HEK293 (cell line): ENCODE measurements around the gene NCK1.

Experiments
- GLI2 ChIP-seq: fragments of 450-650 bp; formaldehyde crosslinking; IDR thresholded peaks from 2 replicates; pipeline ENCODE4; 2017; ENCODE audit warnings: missing biosample characterization, missing genetic modification characterization, low read depth, borderline replicate concordance
- KLF1 ChIP-seq: fragments of 450-650 bp; formaldehyde crosslinking; IDR thresholded peaks from 2 replicates; pipeline ENCODE4 v1.5.1; 2016; ENCODE audit warnings: missing biosample characterization, missing genetic modification characterization
- KLF8 ChIP-seq: fragments of 450-650 bp; formaldehyde crosslinking; IDR thresholded peaks from 2 replicates; pipeline ENCODE4 v1.5.1; 2016; ENCODE audit warnings: missing biosample characterization, missing genetic modification characterization
- SP2 ChIP-seq: fragments of 450-650 bp; formaldehyde crosslinking; IDR thresholded peaks from 2 replicates; pipeline ENCODE4 v1.5.1; 2016; ENCODE audit warnings: missing biosample characterization, missing genetic modification characterization
- SP3 ChIP-seq: fragments of 450-650 bp; formaldehyde crosslinking; IDR thresholded peaks from 2 replicates; pipeline ENCODE4 v1.5.1; 2016; ENCODE audit warnings: missing biosample characterization, missing genetic modification characterization
- ZBTB17 ChIP-seq: fragments of 450-650 bp; formaldehyde crosslinking; IDR thresholded peaks from 2 replicates; pipeline ENCODE4 v1.5.1; 2016; ENCODE audit warnings: missing biosample characterization, missing genetic modification characterization
- ZBTB48 ChIP-seq: fragments of 450-650 bp; formaldehyde crosslinking; IDR thresholded peaks from 2 replicates; pipeline ENCODE4 v1.5.1; 2016; ENCODE audit warnings: missing biosample characterization, missing genetic modification characterization
- ZBTB6 ChIP-seq: fragments of 450-650 bp; formaldehyde crosslinking; IDR thresholded peaks from 2 replicates; pipeline ENCODE4 v1.5.1; 2017; ENCODE audit warnings: missing biosample characterization, missing genetic modification characterization
- ZEB2 ChIP-seq: fragments of 450-650 bp; formaldehyde crosslinking; IDR thresholded peaks from 2 replicates; pipeline ENCODE4 v1.5.1; 2016; ENCODE audit warnings: missing biosample characterization, missing genetic modification characterization
- ZNF133 ChIP-seq: fragments of 450-650 bp; formaldehyde crosslinking; IDR thresholded peaks from 2 replicates; pipeline ENCODE4 v1.5.1; 2016; ENCODE audit warnings: missing biosample characterization, missing genetic modification characterization
- ZNF155 ChIP-seq: fragments of 450-650 bp; formaldehyde crosslinking; IDR thresholded peaks from 2 replicates; pipeline ENCODE4 v1.5.1; 2016; ENCODE audit warnings: missing biosample characterization, missing genetic modification characterization
- ZNF16 ChIP-seq: fragments of 450-650 bp; formaldehyde crosslinking; IDR thresholded peaks from 2 replicates; pipeline ENCODE4 v1.5.1; 2016; ENCODE audit warnings: low read depth, missing biosample characterization, missing genetic modification characterization
- ZNF174 ChIP-seq: fragments of 450-650 bp; formaldehyde crosslinking; IDR thresholded peaks from 2 replicates; pipeline ENCODE4 v1.5.0; 2017; ENCODE audit warnings: missing biosample characterization, mild to moderate bottlenecking, missing genetic modification characterization
- ZNF211 ChIP-seq: fragments of 450-650 bp; formaldehyde crosslinking; IDR thresholded peaks from 2 replicates; pipeline ENCODE4 v1.5.1; 2016; ENCODE audit warnings: low read depth, missing biosample characterization, missing genetic modification characterization
- ZNF221 ChIP-seq: fragments of 450-650 bp; formaldehyde crosslinking; IDR thresholded peaks from 2 replicates; pipeline ENCODE4 v1.5.1; 2017; ENCODE audit warnings: missing biosample characterization, missing genetic modification characterization, borderline replicate concordance
- ZNF26 ChIP-seq: fragments of 450-650 bp; formaldehyde crosslinking; IDR thresholded peaks from 2 replicates; pipeline ENCODE4 v1.5.1; 2016; ENCODE audit warnings: missing biosample characterization, missing genetic modification characterization
- ZNF302 ChIP-seq: fragments of 450-650 bp; formaldehyde crosslinking; IDR thresholded peaks from 2 replicates; pipeline ENCODE4 v1.5.1; 2016; ENCODE audit warnings: missing biosample characterization, missing genetic modification characterization, low read depth
- ZNF350 ChIP-seq: fragments of 450-650 bp; formaldehyde crosslinking; IDR thresholded peaks from 2 replicates; pipeline ENCODE4 v1.5.0; 2017; ENCODE audit warnings: missing biosample characterization, mild to moderate bottlenecking, missing genetic modification characterization
- ZNF426 ChIP-seq: fragments of 450-650 bp; formaldehyde crosslinking; IDR thresholded peaks from 2 replicates; pipeline ENCODE4 v1.5.1; 2017; ENCODE audit warnings: missing biosample characterization, missing genetic modification characterization, mild to moderate bottlenecking, inconsistent platforms, moderate library complexity
- ZNF548 ChIP-seq: fragments of 450-650 bp; formaldehyde crosslinking; IDR thresholded peaks from 2 replicates; pipeline ENCODE4 v1.5.1; 2016; ENCODE audit warnings: missing biosample characterization, missing genetic modification characterization
- ZNF549 ChIP-seq: fragments of 450-650 bp; IDR thresholded peaks from 2 replicates; pipeline ENCODE4 v1.5.1; 2018; ENCODE audit warnings: missing biosample characterization, missing genetic modification characterization, mild to moderate bottlenecking, inconsistent platforms, moderate library complexity
- ZNF596 ChIP-seq: fragments of 450-650 bp; IDR thresholded peaks from 2 replicates; pipeline ENCODE4 v1.5.0; 2018; ENCODE audit warnings: missing biosample characterization, mild to moderate bottlenecking, missing genetic modification characterization, moderate library complexity
- ZNF600 ChIP-seq: fragments of 450-650 bp; formaldehyde crosslinking; IDR thresholded peaks from 2 replicates; pipeline ENCODE4 v1.5.1; 2016; ENCODE audit warnings: missing biosample characterization, missing genetic modification characterization
- ZNF654 ChIP-seq: fragments of 450-650 bp; formaldehyde crosslinking; IDR thresholded peaks from 2 replicates; pipeline ENCODE4 v1.5.1; 2016; ENCODE audit warnings: low read depth, missing biosample characterization, missing genetic modification characterization
- ZNF776 ChIP-seq: fragments of 450-650 bp; formaldehyde crosslinking; IDR thresholded peaks from 2 replicates; pipeline ENCODE4 v1.5.0; 2017; ENCODE audit warnings: missing biosample characterization, missing genetic modification characterization, borderline replicate concordance
- ZNF785 ChIP-seq: fragments of 450-650 bp; formaldehyde crosslinking; IDR thresholded peaks from 2 replicates; pipeline ENCODE4 v1.5.1; 2016; ENCODE audit warnings: missing biosample characterization, missing genetic modification characterization
- ZNF792 ChIP-seq: fragments of 450-650 bp; formaldehyde crosslinking; IDR thresholded peaks from 2 replicates; pipeline ENCODE4 v1.5.1; 2016; ENCODE audit warnings: missing biosample characterization, missing genetic modification characterization
- ZNF830 ChIP-seq: fragments of 450-650 bp; IDR thresholded peaks from 2 replicates; pipeline ENCODE4 v1.5.0; 2018; ENCODE audit warnings: missing biosample characterization, missing genetic modification characterization, low read depth, mild to moderate bottlenecking, moderate library complexity
- TF ChIP-seq, protein P1 (sequence below): fragments of 450-650 bp; formaldehyde crosslinking; IDR thresholded peaks from 2 replicates; pipeline ENCODE4 v1.5.1; 2016; ENCODE audit warnings: missing biosample characterization, missing genetic modification characterization
- TF ChIP-seq, protein P2 (sequence below): fragments of 450-650 bp; formaldehyde crosslinking; IDR thresholded peaks from 2 replicates; pipeline ENCODE4 v1.5.1; 2016; ENCODE audit warnings: missing biosample characterization, missing genetic modification characterization
- TF ChIP-seq, protein P3 (sequence below): fragments of 450-650 bp; formaldehyde crosslinking; IDR thresholded peaks from 2 replicates; pipeline ENCODE4 v1.5.1; 2017; ENCODE audit warnings: missing biosample characterization, missing genetic modification characterization

Gene NCK1

DNA sequence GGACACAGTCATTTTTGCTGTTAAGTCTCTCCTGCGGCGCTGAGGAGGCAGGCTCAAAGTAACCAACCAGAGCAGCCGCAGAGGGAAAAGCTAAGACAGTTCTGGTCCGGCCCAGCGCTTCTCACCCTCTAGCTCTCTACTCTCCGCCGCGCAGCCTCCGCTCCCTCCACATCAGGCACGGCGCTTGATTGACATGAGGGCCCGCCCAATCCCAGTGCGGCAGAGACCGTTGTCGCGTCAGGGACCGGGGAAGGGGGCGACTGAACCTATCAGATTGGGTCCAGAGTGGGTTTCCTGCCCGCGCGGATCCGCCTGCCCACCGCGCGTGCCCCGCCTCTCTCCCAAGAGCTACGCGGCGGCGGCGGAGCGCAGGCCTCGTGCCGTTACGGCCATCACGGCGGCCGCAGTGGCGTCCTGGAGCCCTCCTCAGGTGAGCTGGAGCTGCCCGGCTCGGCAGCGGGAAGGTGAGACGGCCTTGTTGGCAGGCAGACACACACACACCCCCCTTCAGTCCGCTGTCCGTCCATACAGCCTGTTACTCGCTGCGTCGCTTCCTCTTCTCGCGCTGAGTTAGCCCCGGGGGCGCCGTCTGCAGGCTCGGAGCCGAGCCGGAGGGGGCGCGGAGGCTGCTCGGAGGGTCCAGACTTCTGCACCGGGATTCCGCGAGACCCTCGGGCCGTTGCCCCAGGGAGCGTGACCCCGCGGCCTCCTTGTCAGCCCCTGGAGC lies at the start of gene NCK1 (continued):
- no peak for TF ChIP-seq ZNF776
- TF ChIP-seq ZNF830 (tag by site-specific recombination): no peak
- no peak for TF ChIP-seq ZNF221
- TF ChIP-seq KLF1: no peak
- peak; percentile 65 for TF ChIP-seq ZBTB17 (tag by site-specific recombination)
- no peak for TF ChIP-seq ZNF16
- TF ChIP-seq, protein P1, sequence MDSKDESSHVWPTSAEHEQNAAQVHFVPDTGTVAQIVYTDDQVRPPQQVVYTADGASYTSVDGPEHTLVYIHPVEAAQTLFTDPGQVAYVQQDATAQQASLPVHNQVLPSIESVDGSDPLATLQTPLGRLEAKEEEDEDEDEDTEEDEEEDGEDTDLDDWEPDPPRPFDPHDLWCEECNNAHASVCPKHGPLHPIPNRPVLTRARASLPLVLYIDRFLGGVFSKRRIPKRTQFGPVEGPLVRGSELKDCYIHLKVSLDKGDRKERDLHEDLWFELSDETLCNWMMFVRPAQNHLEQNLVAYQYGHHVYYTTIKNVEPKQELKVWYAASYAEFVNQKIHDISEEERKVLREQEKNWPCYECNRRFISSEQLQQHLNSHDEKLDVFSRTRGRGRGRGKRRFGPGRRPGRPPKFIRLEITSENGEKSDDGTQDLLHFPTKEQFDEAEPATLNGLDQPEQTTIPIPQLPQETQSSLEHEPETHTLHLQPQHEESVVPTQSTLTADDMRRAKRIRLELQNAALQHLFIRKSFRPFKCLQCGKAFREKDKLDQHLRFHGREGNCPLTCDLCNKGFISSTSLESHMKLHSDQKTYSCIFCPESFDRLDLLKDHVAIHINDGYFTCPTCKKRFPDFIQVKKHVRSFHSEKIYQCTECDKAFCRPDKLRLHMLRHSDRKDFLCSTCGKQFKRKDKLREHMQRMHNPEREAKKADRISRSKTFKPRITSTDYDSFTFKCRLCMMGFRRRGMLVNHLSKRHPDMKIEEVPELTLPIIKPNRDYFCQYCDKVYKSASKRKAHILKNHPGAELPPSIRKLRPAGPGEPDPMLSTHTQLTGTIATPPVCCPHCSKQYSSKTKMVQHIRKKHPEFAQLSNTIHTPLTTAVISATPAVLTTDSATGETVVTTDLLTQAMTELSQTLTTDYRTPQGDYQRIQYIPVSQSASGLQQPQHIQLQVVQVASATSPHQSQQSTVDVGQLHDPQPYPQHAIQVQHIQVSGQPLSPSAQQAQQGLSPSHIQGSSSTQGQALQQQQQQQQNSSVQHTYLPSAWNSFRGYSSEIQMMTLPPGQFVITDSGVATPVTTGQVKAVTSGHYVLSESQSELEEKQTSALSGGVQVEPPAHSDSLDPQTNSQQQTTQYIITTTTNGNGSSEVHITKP (tag by site-specific recombination): no peak
- TF ChIP-seq ZNF785: no peak
- no peak for TF ChIP-seq ZNF211 (tag by site-specific recombination)
- no peak for TF ChIP-seq GLI2 (tag by site-specific recombination)
- TF ChIP-seq ZNF654 (tag by site-specific recombination): no peak
- TF ChIP-seq ZNF600 (tag by site-specific recombination): peak; percentile 98
- TF ChIP-seq, protein P2, sequence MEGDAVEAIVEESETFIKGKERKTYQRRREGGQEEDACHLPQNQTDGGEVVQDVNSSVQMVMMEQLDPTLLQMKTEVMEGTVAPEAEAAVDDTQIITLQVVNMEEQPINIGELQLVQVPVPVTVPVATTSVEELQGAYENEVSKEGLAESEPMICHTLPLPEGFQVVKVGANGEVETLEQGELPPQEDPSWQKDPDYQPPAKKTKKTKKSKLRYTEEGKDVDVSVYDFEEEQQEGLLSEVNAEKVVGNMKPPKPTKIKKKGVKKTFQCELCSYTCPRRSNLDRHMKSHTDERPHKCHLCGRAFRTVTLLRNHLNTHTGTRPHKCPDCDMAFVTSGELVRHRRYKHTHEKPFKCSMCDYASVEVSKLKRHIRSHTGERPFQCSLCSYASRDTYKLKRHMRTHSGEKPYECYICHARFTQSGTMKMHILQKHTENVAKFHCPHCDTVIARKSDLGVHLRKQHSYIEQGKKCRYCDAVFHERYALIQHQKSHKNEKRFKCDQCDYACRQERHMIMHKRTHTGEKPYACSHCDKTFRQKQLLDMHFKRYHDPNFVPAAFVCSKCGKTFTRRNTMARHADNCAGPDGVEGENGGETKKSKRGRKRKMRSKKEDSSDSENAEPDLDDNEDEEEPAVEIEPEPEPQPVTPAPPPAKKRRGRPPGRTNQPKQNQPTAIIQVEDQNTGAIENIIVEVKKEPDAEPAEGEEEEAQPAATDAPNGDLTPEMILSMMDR: peak; percentile 88
- no peak for TF ChIP-seq ZNF792
- TF ChIP-seq ZNF302 (tag by site-specific recombination): no peak
- TF ChIP-seq ZEB2 (tag by site-specific recombination): peak; percentile 76
- TF ChIP-seq ZBTB48 (tag by site-specific recombination): peak; percentile 76; the same call in 1 of the 2 replicates
- no peak for TF ChIP-seq ZNF26 (tag by site-specific recombination)
- peak; percentile 8; the same call in 1 of the 2 replicates for TF ChIP-seq KLF8
- no peak for TF ChIP-seq ZNF155
- no peak for TF ChIP-seq ZNF549 (tag by site-specific recombination)
- no peak for TF ChIP-seq ZNF426 (tag by site-specific recombination)
- TF ChIP-seq, protein P3, sequence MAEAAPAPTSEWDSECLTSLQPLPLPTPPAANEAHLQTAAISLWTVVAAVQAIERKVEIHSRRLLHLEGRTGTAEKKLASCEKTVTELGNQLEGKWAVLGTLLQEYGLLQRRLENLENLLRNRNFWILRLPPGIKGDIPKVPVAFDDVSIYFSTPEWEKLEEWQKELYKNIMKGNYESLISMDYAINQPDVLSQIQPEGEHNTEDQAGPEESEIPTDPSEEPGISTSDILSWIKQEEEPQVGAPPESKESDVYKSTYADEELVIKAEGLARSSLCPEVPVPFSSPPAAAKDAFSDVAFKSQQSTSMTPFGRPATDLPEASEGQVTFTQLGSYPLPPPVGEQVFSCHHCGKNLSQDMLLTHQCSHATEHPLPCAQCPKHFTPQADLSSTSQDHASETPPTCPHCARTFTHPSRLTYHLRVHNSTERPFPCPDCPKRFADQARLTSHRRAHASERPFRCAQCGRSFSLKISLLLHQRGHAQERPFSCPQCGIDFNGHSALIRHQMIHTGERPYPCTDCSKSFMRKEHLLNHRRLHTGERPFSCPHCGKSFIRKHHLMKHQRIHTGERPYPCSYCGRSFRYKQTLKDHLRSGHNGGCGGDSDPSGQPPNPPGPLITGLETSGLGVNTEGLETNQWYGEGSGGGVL (tag by site-specific recombination): no peak
- peak; percentile 86 for TF ChIP-seq ZBTB6 (tag by site-specific recombination)
- TF ChIP-seq ZNF548 (tag by site-specific recombination): no peak
- TF ChIP-seq SP2 (tag by site-specific recombination): peak; percentile 96
- TF ChIP-seq SP3: peak; percentile 53
- TF ChIP-seq ZNF174 (tag by site-specific recombination): no peak
- no peak for TF ChIP-seq ZNF350 (tag by site-specific recombination)
- no peak for TF ChIP-seq ZNF133 (tag by site-specific recombination)
- TF ChIP-seq ZNF596: 0 out of 2 replicates have a peak, but pooled peaks have one; percentile 39
